HG03108 (cell line): ENCODE results near the gene MT1G.
"Not testable (repeated sequence)": the region's sequence is repeated elsewhere in the genome, so short reads cannot be mapped to it uniquely, and the experiment has no call there.

Experiments used
- ATAC-seq: cut with Tn5 transposase; IDR thresholded peaks from one replicate; pipeline ENCODE4 v1.9.1; 2021; ENCODE audit warnings: moderate library complexity; ENCODE audit not compliant: unreplicated experiment

Gene MT1G

DNA sequence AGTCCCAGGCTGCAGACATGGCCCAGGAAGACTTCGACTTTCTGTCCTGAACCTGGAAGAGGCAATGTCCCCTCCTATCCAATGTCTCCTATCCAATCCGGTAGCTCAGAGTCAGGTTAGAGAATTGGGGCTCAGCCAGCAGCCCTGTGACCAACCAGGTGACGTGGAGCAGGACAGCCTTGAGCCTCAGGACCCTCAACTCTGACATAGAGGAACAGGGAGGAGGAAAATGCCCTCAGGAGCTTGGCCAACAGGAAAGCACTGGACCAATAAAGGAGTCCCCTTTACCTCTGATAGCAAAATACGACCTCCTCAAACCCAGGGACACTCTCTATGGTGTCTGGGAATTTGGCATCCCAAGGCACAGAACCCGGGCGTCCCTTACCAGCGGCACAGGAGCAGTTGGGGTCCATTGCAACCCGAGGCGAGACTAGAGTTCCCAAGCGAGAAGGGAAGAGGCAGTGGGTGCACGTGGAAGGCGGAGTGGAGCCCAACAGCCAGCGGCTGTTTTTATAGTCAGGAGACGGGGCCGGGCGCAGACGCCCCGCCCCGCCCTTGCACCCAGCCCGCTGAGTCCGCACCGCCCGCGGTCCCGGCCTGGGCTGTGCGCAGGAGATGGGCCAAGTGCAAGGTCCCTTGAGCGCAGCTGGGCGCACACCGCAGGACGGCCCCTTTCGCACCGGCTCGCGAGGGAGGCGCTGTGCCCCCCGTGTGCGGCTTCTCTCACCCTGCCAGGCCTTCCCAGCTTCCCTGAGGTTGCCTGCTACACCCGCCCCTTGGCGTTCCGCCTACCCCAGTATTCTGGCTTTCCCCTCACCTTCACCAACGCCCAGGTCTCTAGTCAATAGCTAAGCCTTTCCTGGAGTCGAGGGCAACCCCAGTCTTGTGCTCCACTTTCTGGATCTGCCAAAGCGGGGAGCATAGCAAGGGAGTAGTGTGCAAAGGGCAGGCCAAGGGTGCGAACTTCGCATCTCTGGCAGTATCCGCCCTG, at the start of gene MT1G:
Gene MT1G (minus strand): TSS at position 485 of the 991 bp plus-strand sequence. CDS start 72 bp downstream, at position 413.
- no peak for ATAC-seq

DNA sequence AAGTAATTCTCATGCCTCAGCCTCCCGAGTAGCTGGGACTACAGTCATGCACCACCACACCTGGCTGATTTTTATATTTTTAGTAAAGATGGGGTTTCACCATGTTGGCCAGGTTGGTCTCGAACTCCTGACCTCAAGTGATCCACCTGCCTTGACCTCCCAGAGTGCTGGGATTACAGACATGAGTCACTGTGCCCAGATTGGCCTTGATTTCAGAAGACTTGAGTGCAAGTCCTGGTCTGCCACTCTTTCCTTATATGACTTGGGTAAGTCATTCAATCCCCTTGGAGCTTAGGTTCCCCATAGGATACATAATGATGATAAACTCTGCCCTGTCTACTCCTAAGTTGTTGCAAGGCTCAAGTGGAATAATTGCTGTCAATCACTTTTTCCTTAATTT, 49.7 kb upstream of the MT1G start:
- not testable (repeated sequence) for ATAC-seq

DNA sequence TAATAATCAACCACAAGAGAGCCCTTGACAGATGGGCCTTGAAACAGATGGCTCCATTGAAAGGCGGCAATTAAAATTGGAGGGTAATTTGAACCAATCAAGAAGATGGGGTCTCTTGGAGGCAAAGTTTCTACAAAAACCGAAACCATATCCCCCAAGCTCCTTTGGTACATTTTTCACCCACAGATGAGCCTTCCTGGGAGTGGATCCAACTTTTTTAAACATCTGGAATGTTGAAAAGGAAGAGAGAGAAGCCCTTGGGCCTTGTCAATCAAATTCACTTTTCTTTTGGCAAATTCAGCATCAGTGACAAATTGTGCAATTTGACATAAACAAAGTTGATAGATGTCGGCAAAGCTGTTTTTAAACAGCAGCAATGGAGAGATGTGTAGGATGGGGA, 48.9 kb upstream of the MT1G start:
- no peak for ATAC-seq

DNA sequence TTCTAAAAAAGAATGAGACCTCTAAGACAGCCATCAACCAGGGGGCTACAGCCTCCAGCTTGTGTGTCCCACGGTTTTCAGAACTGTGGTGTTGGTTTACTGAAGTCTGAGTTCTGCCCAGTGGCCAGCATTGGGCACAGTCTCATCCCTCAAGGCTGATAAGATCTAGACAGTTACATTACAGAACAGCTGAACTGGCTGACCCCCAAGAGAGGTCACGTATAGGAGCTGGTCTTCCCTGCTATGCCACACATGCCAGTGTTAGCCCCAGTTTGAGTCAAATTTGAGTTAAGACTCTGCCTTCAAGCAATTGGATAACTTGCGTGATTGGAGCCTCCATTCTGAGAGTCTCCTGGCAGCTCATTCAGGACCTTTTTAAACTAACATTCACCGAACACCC, 47.3 kb upstream of the MT1G start:
- no peak for ATAC-seq

DNA sequence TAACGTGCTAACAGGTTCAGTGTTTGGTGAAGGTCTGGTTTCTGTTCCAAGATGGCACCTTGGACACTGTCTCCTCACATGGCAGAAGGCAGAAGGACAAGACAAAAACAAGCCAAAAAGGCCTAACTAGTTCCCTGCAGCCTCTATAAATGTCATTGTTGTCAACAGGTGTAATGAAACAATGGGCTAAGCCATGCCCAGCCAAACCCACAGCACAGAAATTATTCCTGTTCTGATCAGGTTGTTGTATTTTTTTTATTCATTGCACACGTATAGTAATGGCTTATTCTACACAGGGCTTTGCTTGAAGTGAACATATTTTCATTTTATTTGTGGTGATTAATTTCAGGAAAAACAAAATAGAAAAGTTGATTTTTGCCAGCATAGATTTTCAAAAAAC, 45.9 kb upstream of the MT1G start:
- no peak for ATAC-seq

DNA sequence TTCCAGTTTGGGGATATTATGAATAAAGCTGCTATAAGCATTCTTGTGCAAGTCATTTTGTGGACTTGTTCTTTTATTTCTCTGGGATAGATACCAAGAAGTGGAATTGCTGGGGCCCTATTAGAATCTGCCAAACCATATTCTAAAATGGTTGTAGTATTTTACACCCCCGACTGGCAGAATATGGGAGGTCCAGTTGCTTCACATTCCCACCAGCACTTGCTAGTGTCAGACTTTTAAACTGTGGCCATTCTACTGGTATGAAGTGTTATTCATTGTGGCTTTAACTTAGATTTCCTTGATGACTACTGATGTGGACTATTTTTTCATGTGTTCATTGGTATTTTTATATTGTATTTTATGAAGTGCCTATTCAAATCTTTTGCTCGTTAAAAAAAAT, 44.0 kb upstream of the MT1G start:
- ATAC-seq = no peak

DNA sequence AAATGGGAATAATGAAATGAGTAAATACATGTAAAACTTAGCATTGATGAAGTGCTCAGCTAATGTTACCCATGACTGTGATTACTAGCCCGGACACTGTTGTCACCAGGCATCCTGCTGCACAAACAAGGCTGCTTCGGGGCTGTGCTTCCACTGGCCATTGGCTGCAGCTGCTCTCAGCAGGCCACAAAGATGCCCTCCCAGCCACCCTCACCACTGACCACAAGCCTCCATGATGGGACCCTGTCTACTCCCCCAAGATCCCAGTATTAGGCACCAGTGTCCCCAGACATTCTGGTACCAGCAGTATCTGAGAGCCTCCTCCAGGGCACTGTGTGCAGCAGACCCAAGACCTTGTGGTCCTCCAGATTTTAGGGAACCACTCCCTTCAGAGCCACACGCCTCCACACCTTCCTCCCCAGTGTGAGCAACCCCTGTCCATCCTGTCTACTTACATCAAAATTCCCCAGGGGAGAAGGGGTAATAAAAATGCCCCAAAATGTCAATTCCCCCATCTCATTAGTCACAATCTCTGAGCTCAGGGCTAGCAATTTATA, 42.4 kb upstream of the MT1G start:
- no peak for ATAC-seq

DNA sequence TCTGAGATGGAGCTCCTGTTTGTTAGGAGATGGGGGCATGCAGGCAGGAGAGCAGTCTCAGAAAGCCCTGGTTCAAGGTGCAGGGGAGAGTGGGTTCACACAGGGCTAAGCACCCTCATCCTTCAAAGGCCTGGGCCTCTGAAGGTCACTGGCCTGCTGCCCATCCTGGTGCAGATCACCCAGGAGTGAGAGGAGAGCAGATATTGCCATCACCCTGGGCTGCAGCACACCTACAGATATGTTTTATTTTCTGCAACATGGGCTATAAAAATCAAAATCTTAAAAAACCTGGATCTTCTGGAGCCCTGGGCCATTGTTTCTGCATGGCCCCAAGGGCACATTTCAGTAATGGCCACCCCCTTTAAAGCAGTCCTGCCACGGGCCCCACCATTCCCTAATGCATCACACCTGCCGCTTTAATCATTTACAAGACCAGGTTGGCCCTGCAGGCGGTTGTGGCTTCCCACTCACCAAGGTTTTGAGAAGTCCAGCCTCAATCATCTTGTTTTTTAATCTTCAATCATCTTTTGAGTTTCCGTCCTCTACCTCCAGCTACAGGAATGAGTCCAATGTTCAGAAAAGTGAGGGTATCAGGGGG, 41.7 kb upstream of the MT1G start:
- no peak for ATAC-seq

DNA sequence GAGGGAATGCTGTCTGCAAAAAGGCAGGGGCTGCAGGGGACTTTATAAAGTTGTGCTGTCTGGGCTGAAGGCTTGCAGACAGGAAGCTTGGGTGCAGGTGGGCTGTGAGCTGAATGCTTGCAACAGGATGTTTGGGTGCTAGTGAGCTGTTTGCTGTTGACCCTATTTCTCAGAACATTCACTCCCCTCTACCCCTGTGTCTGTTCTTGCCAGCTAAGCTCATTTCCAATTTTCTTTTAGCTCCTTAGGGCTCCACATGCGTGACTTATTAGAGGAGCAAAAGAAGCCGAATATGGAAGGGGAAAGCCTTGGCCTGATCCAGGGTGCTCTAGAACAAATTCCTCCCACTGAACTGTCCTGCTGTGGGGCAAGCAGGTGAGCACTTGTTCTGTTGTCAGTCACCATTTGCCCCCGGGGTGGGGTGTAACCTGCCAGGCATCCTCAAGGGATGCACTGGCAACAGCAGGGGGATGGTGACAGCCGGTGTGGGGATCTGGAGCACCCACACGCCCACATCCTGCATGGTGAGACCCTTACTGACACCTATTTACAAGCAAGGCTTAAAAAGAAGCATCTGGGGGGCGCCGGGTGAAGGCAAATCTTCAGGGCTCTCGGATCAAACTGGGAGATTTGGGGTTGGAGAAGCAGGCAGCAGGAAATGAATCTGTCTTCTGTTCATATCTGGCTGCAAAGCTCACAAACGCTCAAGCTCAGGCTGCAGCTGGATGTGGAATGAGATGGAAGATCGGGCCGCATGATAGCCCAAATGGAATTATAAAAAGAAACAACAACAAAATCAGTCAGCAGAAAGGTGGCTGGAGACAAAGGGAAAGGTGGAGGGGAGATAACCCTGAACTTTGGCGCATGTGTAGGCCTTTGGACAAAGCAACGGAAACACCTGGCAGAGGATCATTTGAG, 40.9 kb upstream of the MT1G start:
- no peak for ATAC-seq

DNA sequence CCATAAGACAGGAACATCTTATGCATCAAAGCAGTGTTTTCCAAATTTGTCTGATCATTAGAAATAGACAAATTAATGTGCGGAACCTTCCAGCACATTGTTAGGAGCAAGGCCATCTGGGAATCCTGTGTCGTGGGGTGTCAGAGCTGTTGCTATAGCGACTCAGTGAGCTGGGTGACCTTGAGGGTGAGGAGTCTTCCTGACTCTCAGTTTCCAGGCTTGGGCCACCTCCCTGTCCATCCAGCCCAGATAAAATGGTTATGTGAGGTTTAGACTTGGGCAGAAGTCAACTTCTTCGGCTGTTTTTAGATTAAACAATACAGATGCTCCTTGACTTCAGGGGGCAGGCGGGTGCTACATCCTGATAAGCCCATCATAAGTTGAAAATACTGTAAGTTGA, 35.0 kb upstream of the MT1G start:
- ATAC-seq = no peak

DNA sequence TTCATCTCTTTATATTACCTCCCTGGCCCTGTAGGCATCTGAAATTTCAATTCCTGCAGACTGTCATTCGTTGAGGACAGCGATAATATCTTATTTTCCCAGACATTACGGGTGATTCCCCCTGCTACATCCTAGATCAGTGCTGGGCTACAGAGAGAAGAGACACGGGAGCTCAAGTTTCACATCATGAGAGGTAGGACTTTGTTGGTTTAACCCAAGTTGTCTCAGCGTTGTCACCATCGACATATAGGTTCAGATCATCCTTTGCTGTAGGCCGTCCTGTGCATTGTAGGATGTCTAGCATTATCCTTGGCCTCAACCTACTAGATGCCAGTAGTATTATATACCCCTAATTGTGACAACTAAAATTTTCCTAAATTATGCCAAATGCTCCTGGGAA, 33.7 kb upstream of the MT1G start:
- no peak for ATAC-seq

DNA sequence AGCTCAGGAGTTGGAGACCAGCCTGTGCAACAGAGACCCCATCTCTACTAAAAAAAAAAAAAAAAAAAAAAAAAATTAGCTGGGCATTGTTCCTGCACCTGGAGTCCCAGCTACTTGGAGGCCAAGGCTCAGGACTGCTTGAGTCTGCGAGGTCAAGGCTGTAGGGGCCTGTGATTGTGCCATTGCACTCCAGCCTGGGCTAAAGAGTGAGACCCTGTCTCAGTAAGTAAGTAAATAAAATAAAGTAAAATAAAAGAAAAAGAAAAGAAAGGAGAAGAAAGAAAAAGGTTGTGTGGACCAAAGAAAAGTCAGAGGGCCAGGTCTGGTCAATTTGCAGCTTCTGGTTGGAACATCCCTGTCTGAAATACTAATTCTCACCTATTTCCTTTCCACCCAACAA, 32.8 kb upstream of the MT1G start:
- ATAC-seq = no peak

DNA sequence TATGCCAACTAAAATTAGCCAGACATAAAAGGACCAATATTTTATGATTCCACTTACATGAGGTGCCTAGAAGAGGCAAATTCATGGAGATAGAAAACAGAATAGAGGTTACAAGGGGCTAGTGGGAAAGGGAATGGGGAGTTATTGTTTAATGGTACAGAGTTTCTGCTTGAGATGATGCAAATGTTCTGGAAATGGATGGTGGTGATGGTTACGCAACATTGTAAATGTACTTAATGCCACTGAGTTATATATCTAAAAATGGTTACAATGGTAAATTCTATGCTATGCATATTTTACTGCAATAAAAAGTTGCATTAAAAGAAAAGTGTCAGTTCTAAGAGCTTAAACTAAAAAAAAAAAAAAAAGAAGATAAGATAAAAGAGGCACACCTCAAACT, 32.3 kb upstream of the MT1G start:
- ATAC-seq = no peak

DNA sequence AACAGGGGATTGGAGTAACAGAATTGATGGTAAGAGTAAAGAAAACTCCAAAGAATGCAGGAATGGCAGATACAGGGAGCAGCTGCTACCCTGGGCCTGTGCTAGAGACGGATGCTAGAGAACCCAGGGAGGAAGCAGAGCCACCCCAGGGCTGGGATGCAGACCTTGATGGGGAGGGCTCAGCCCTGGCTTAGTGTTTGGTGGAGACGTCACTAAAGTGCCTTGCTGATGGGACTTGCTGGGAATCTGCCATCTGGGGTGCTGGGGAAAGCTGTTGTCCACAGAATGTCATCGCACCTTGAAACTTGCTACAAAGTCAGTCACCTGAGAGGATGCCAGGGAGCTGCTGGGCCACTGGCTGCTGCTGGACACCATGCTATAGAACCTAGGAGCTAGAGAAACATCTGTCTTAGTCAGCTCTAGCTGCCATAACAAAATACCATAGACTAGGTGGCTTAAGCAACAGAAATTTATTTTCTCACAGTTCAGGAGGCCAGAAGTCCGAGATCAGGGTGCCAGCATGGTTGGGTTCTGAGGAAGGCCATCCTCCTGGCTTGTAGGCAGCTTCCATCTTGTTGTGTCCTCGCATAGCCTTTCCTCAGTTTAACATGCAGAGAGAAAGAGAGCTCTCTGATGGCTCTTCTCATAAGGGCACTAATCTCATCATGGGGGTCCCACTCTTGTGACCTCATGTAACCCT, 29.7 kb upstream of the MT1G start:
- ATAC-seq = no peak

DNA sequence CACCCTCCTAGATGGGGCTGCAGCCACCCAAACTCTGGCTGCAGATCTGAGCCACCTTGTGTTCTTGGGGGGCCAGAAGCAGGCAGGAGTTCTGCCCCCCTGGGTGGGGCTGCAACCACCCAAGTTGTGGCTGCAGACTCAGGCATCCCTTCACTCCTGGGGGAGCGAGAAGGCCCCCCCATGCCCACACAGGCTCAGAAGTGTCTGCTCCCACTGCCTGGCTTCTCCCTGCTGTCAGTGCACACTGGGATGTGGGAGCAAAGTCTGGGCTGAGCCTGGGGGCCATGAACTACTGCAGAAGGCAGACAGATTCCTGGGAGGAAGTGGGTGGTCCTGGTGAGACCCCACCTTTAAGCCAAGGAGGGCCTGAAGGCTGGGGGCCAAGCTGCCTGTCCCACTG, 27.4 kb upstream of the MT1G start:
- no peak for ATAC-seq

DNA sequence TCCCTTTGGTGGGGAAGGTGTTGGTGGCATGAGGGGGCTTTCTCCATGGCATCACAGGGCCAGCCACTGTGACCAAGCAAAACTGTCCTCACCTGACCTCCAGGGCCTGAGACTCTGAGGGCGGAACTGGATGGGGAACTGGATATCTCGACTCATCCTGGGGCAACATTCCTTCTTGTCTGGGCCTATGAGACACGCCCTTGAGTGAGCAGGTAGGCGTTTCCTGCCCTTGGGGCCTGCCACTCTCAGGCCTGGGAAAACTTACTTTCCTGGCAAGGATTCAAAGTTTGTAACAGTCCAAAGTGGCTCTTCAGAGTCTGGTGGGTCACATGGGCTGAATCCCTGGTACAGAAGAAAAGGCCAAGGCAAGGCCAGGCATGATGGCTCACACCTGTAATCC, 24.0 kb upstream of the MT1G start:
- no peak for ATAC-seq

DNA sequence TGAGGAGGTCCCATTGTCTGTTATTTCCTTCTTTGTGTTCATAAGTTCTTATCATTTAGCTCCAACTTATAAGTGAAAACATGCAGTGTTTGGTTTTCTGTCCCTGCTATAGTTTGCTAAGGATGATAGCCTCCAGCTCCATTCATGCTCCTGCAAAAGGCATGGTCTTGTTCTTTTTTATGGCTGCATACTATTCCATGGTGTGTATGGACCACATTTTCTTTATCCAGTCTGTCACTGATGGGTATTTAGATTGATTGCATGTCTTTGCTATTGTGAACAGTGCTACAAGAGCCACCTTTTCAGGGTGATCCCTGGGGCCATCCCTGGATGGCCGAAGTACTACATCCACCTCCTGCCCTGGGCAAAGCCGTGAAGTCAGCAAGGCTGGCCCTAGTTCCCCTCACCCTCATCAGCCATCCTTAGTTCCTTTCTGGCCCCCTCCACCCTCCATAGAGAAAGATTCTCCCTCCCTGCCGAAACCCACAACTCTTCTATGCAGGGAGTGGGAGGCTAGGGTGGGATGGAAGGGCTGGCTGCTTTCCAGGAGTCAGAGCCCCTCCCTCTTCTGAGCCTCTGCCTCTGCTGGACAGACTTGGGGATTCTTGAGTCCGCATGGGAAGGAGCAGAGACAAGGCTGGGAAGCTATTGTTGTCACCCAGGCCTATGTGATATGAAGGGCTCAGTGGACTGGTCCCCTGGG, 22.7 kb upstream of the MT1G start:
- ATAC-seq = no peak

DNA sequence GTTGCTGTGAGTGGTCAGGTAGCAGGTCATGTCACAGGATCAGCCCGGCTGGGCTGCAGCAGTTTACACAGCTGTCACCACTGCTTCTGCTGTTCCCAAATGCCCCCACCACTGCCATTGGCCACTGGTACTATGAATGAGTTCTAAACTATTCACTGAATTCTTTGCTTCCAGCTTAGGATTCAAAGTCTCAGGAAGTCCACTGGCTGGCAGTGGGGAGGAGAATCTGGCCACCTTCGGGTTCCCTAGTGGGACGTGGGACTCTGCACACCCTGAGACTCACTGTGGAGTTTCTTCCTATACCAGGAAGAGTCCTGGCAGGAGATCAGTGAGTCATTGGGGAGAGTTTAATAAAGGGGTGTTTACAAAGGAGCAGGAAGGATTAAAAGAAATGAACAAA, 21.3 kb upstream of the MT1G start:
- no peak for ATAC-seq

DNA sequence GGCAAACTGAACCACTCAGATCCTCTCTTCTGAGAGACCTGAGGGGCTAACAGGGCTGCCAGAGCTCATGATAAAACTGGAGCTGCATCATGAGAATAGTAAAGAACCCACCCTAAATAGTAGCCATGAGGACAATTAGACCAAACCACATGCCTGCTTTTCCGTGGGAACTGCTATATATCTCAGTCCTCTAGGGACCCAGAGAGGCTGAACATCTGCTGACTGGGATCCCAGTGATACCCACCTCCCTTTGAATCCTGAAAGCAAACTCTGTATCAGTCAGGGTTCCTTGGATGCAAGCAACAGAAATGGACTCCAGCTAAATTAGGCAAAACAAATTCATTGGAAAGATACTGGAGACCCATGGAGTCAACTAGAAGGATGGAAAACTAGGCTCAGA, 20.9 kb upstream of the MT1G start:
- no peak for ATAC-seq

DNA sequence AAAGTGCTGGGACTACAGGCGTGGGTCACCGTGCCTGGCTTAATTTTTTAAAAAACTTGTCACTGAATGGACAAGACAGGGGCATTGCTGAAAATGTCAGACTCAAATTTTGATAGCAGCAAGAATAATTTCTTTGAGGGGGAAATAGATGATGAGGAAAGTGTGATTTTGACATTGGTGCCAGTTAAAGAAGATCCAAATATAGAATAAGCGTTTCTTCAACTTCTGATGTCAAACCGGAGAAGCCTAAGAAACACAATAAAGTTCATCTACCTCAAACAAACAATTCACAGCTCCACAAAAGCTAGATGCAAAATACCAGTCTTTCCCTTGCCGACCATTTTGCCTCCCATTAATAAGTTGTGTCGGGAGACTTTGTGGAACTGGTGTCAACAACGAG, 18.9 kb upstream of the MT1G start:
- ATAC-seq = no peak
